ENCODE results near the gene DPM2. TPM values are rescaled to one million over a fixed set of nuclear protein-coding genes. Genes with fewer than 3 reads are reported as not detected.
A peak's percentile ranks its signal among the peaks of the same experiment; 100 is the strongest.

The DPM2 gene
- total RNA-seq, 1 donor from 2014 or later, result 26.3 TPM

GRCh38 chr9:127925959-127926905, 11.4 kb downstream of the DPM2 start:
- no peak for DNase-seq (ENCODE audit: low spot score)
- Mint-ChIP-seq H3K4me1 (ENCODE audit: low read depth) (peaks cover 19% of the 10 kb centered on the region), H3K27me3 (ENCODE audit: low read depth) (no peaks in the 10 kb centered on the region)

GRCh38 chr9:127924736-127925444, 12.8 kb downstream of the DPM2 start:
- no peak for DNase-seq (ENCODE audit: low spot score)
- H3K36me3 Mint-ChIP-seq (ENCODE audit: low read depth), result peaks cover 1% of the 10 kb centered on the region
- H3K4me3 Mint-ChIP-seq (ENCODE audit: unreplicated experiment), result no peak overlapping the region
- peaks cover 14% of the 10 kb centered on the region for H3K4me1 Mint-ChIP-seq (ENCODE audit: low read depth)
- H3K9me3 Mint-ChIP-seq (ENCODE audit: low read depth), result no peaks in the 10 kb centered on the region
- H3K27ac Mint-ChIP-seq (ENCODE audit: unreplicated experiment), result peak overlapping the region; percentile 43
- H3K27me3 Mint-ChIP-seq (ENCODE audit: low read depth), result no peaks in the 10 kb centered on the region
- no peak for TF ChIP-seq CTCF (IDR thresholded peaks at IDR 0.05)

More at GRCh38 chr9:127925959-127926905, 11.4 kb downstream of the DPM2 start:
- TF ChIP-seq CTCF (IDR thresholded peaks at IDR 0.05), result no peak
- Mint-ChIP-seq H3K36me3 (ENCODE audit: low read depth) (peaks cover 1% of the 10 kb centered on the region), H3K27ac (ENCODE audit: unreplicated experiment) (no peak overlapping the region), H3K9me3 (ENCODE audit: low read depth) (no peaks in the 10 kb centered on the region), H3K4me3 (ENCODE audit: unreplicated experiment) (no peak overlapping the region)

- no peaks in the 10 kb centered on the region for H3K27me3 Mint-ChIP-seq (ENCODE audit: low read depth)
Observed at GRCh38 chr9:127923771-127924170, 13.9 kb downstream of the DPM2 start.

DNA sequence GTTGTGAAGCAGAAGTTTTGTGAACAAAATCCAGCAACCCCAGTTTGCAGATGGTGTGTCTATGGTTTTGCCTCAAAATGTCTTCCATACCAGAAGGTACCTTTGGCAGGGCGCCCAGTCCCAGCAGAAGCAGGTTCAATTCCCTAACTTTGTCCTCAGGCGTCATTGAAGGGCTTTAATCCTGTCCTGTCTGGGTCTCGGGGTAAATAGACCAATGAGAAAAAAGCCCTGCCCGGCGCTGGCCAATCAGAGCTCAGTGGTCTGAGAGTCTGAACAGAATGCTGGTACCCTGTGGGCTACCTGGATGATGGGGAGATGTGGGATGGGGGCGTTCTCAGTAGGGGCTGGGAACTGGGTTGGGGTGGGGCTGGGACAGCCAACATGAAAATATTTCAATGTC, 14.6 kb downstream of the DPM2 start:
- Mint-ChIP-seq H3K36me3 (ENCODE audit: low read depth) (peaks cover 1% of the 10 kb centered on the region), H3K4me3 (ENCODE audit: unreplicated experiment) (no peak overlapping the region), H3K27ac (ENCODE audit: unreplicated experiment) (peak overlapping the region; percentile 14), H3K4me1 (ENCODE audit: low read depth) (peaks cover 26% of the 10 kb centered on the region), H3K27me3 (ENCODE audit: low read depth) (no peaks in the 10 kb centered on the region), H3K9me3 (ENCODE audit: low read depth) (no peaks in the 10 kb centered on the region)
- TF ChIP-seq CTCF (IDR thresholded peaks at IDR 0.05), result no peak
- DNase-seq (ENCODE audit: low spot score), result no peak

More at GRCh38 chr9:127923771-127924170, 13.9 kb downstream of the DPM2 start:
- no peak for TF ChIP-seq CTCF (IDR thresholded peaks at IDR 0.05)
- peak overlapping the region; percentile 87 for H3K27ac Mint-ChIP-seq (ENCODE audit: unreplicated experiment)
- H3K9me3 Mint-ChIP-seq (ENCODE audit: low read depth), result no peaks in the 10 kb centered on the region
- peaks cover 1% of the 10 kb centered on the region for H3K36me3 Mint-ChIP-seq (ENCODE audit: low read depth)
- DNase-seq (ENCODE audit: low spot score), result no peak
- H3K4me1 Mint-ChIP-seq (ENCODE audit: low read depth), result peaks cover 23% of the 10 kb centered on the region
- H3K4me3 Mint-ChIP-seq (ENCODE audit: unreplicated experiment), result no peak overlapping the region

- H3K9me3 Mint-ChIP-seq (ENCODE audit: low read depth), result no peaks in the 10 kb centered on the region
- peaks cover 1% of the 10 kb centered on the region for H3K36me3 Mint-ChIP-seq (ENCODE audit: low read depth)
- H3K27ac Mint-ChIP-seq (ENCODE audit: unreplicated experiment), result peak overlapping the region; percentile 66
- DNase-seq (ENCODE audit: low spot score), result peak; percentile 66
- no peaks in the 10 kb centered on the region for H3K27me3 Mint-ChIP-seq (ENCODE audit: low read depth)
- peak; percentile 99 for TF ChIP-seq CTCF (IDR thresholded peaks at IDR 0.05)
- H3K4me1 Mint-ChIP-seq (ENCODE audit: low read depth), result peaks cover 36% of the 10 kb centered on the region
- no peak overlapping the region for H3K4me3 Mint-ChIP-seq (ENCODE audit: unreplicated experiment)
Observed at GRCh38 chr9:127921557-127922120, 16.0 kb downstream of the DPM2 start.

Data from chondrocyte (in vitro differentiated cells).